OCI-LY7 (cell line): Measurements from ENCODE around the gene CHMP4B. TPM values are rescaled to one million over a fixed set of nuclear protein-coding genes. Genes with fewer than 3 reads are reported as not detected.

Source experiments
- BruUV-seq: library from RNA; stranded (reverse); fragments of 400-500 nt; replicated peaks from 2 replicates; lab custom pipeline; 2021; lab: Mats Ljungman, UMichigan
- CTCF ChIA-PET: fragments of 300-600 bp; sonication (Branson Sonifier 250); formaldehyde crosslinking; loops from one replicate; lab custom pipeline; 2022; ENCODE audit warnings: antibody characterized with exemption; ENCODE audit not compliant: unreplicated experiment; lab: Charles Lee
- POLR2A ChIA-PET: fragments of 300-600 bp; sonication (Branson Sonifier 250); formaldehyde crosslinking; loops from one replicate; lab custom pipeline; 2022; ENCODE audit warnings: antibody characterized with exemption; lab: Charles Lee
- DNase-seq: peaks from one replicate; pipeline ENCODE4 v3.0.0-alpha.2; 2015; ENCODE audit warnings: low spot score
- H2AFZ ChIP-seq: fragments of 200-600 bp; sonication (generic), shearing (Covaris generic); 2 replicates; pipeline ENCODE4 v1.6.1; 2014; ENCODE audit warnings: mild to moderate bottlenecking, antibody characterized with exemption, low read length, moderate library complexity
- H3K27ac ChIP-seq: fragments of 200-600 bp; sonication (generic); 2 replicates; pipeline ENCODE4 v1.5.1; 2014; ENCODE audit warnings: mixed run types, low read depth, mild to moderate bottlenecking, moderate library complexity, low read length, inconsistent platforms; ENCODE audit not compliant: poor library complexity, severe bottlenecking
- H3K36me3 ChIP-seq: fragments of 200-600 bp; sonication (generic); 2 replicates; pipeline ENCODE4 v1.6.1; 2014; ENCODE audit warnings: mild to moderate bottlenecking, antibody characterized with exemption, low read length, moderate library complexity, mixed read lengths; ENCODE audit not compliant: insufficient read depth
- H3K4me1 ChIP-seq: fragments of 200-600 bp; sonication (generic); 2 replicates; pipeline ENCODE4 v1.5.1; 2014; ENCODE audit warnings: mild to moderate bottlenecking, low read length; ENCODE audit not compliant: insufficient read depth, poor library complexity, severe bottlenecking
- H3K4me2 ChIP-seq: fragments of 200-600 bp; sonication (generic); 2 replicates; pipeline ENCODE4 v1.6.1; 2014; ENCODE audit warnings: mild to moderate bottlenecking, low read length
- H3K4me3 ChIP-seq: fragments of 200-600 bp; sonication (generic); 2 replicates; pipeline ENCODE4 v1.5.1; 2014; ENCODE audit warnings: mild to moderate bottlenecking, low read depth, low read length; ENCODE audit not compliant: poor library complexity, severe bottlenecking
- H3K79me2 ChIP-seq: fragments of 200-600 bp; sonication (generic); 2 replicates; pipeline ENCODE4 v1.6.1; 2016; ENCODE audit warnings: low read depth, mild to moderate bottlenecking, low read length, moderate library complexity, mixed read lengths; ENCODE audit not compliant: insufficient read depth
- H3K9me2 ChIP-seq: fragments of 200-600 bp; sonication (generic); 2 replicates; pipeline ENCODE4 v1.6.1; 2016; ENCODE audit warnings: mild to moderate bottlenecking, low read length, mixed read lengths; ENCODE audit not compliant: insufficient read depth
- H3K9me3 ChIP-seq: fragments of 200-600 bp; sonication (generic); 2 replicates; pipeline ENCODE4 v1.6.1; 2014; ENCODE audit warnings: mild to moderate bottlenecking, mixed run types, low read length, mixed read lengths
- H4K20me1 ChIP-seq: fragments of 200-600 bp; sonication (generic); 2 replicates; pipeline ENCODE4 v1.6.1; 2014; ENCODE audit warnings: mild to moderate bottlenecking, antibody characterized with exemption, low read length, moderate library complexity, mixed read lengths; ENCODE audit not compliant: insufficient read depth
- EZH2phosphoT487 ChIP-seq: fragments of 200-600 bp; sonication (generic); IDR thresholded peaks from 2 replicates; pipeline ENCODE4 v1.6.1; 2018; ENCODE audit warnings: low read depth, borderline replicate concordance, mild to moderate bottlenecking, mixed run types, antibody characterized with exemption, low read length, moderate library complexity, mixed read lengths
- intact Hi-C: fragments of 100-400 bp; cut with micrococcal nuclease; formaldehyde crosslinking; loops from one replicate; pipeline ENCODE4 v1.10.0; 2022; ENCODE audit not compliant: unreplicated experiment
- total RNA-seq, 2 experiments: library from RNA; depleted of rRNA in 1 of 2; stranded (reverse); fragments of >200 nt in 1 of 2; shearing (Covaris generic) in 1 of 2; gene quantifications; 2 replicates each; pipeline ENCODE4 v1.2.3, GENCODE V29; 2014 to 2022
- TF ChIP-seq, protein P1 (sequence below): fragments of 200-600 bp; sonication (generic); conservative IDR thresholded peaks from 2 replicates; pipeline ENCODE4 v1.5.1; 2014; ENCODE audit warnings: mild to moderate bottlenecking, antibody characterized with exemption, low read length, moderate library complexity, mixed read lengths

Gene CHMP4B
- total RNA-seq, 2 experiments from 2014 or later = 32.4 to 84.2 TPM

DNA sequence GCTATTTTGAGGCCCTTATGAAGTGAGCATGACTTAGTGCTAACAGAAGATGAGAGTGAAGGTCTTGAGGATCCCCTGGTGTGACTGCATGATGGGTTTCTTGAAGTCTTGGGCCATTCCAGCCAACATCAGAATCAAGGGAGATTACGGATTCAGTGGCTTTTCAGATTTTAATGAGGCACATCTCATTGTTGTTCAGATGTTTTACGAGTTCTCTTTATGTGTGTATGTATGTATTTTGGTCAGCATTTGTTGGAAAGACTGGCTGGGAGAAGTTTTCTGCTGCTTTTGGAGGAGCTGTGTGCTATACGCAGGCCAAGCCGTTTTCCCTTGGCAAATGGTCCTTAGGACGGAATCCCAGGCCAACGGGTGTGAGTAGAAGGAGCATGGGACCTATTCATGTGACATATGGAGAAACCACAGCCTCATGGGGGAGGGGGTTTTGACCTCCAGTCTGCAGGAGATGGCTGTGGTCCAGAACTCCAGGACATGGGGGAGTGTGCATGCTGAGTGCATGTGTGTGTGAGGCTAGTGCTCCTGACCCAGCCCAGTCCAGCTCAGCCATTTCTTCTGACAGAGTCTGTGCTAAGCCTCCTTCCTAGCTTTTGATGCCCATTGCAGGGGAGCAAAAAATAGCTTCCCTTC is 35.3 kb downstream of the CHMP4B start:
- no TSS peak for BruUV-seq
- Histone ChIP-seq H3K4me1 (peaks cover 19% of the 10 kb centered on the region), H3K4me2 (no peak overlapping the region), H3K4me3 (no peak overlapping the region), H3K9me2 (no peaks in the 10 kb centered on the region), H3K36me3 (peaks cover 30% of the 10 kb centered on the region), H2AFZ (no peak overlapping the region), H3K9me3 (no peaks in the 10 kb centered on the region), H3K27ac (no peak overlapping the region), H3K79me2 (peaks cover 54% of the 10 kb centered on the region), H4K20me1 (0 out of 2 replicates have a peak, but pooled peaks cover 7% of the 10 kb centered on the region)
- CTCF ChIA-PET = no interaction called here
- intact Hi-C loops = no loop called here
- TF ChIP-seq EZH2phosphoT487 = no peak
- TF ChIP-seq, protein P1, sequence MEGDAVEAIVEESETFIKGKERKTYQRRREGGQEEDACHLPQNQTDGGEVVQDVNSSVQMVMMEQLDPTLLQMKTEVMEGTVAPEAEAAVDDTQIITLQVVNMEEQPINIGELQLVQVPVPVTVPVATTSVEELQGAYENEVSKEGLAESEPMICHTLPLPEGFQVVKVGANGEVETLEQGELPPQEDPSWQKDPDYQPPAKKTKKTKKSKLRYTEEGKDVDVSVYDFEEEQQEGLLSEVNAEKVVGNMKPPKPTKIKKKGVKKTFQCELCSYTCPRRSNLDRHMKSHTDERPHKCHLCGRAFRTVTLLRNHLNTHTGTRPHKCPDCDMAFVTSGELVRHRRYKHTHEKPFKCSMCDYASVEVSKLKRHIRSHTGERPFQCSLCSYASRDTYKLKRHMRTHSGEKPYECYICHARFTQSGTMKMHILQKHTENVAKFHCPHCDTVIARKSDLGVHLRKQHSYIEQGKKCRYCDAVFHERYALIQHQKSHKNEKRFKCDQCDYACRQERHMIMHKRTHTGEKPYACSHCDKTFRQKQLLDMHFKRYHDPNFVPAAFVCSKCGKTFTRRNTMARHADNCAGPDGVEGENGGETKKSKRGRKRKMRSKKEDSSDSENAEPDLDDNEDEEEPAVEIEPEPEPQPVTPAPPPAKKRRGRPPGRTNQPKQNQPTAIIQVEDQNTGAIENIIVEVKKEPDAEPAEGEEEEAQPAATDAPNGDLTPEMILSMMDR = no peak
- no peak for DNase-seq
- POLR2A ChIA-PET = interaction anchor here (0.6 to 0.8 kb wide), 6 partner anchors 10 to 179 kb away, joined by 3 read pairs; no protein-coding TSS in a partner anchor

DNA sequence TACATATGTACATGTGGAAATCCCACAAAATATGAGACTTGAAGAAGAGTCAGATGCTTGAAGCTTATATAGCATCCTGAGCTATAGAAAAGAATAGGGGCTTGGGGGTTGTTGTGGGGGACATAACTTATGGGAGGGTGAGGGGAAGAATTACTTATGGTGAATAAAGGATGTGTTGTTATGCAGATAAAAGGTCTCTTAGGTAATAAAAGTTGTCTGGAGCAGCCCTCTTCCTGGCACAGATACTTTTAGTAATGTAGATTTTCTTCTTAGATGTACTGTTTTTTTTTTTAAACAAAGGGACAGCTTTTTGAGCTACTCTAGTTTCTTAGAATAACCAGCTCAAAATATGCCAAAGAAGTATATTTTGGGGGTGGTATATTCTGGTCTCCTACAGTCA is 35.9 kb downstream of the CHMP4B start:
- Histone ChIP-seq H4K20me1 (0 out of 2 replicates have a peak, but pooled peaks cover 4% of the 10 kb centered on the region), H3K9me2 (no peaks in the 10 kb centered on the region), H3K4me1 (peaks cover 19% of the 10 kb centered on the region), H3K79me2 (peaks cover 48% of the 10 kb centered on the region), H3K36me3 (peaks cover 36% of the 10 kb centered on the region), H3K9me3 (no peaks in the 10 kb centered on the region), H3K4me2 (no peak overlapping the region), H3K4me3 (no peak overlapping the region), H3K27ac (no peak overlapping the region), H2AFZ (no peak overlapping the region)
- CTCF ChIA-PET = no interaction called here
- TF ChIP-seq, protein P1 = no peak
- no peak for TF ChIP-seq EZH2phosphoT487
- intact Hi-C loops = no loop called here
- BruUV-seq = no TSS peak
- POLR2A ChIA-PET = interaction anchor here (0.6 to 0.8 kb wide), 6 partner anchors 10 to 179 kb away, joined by 3 read pairs; no protein-coding TSS in a partner anchor
- no peak for DNase-seq

DNA sequence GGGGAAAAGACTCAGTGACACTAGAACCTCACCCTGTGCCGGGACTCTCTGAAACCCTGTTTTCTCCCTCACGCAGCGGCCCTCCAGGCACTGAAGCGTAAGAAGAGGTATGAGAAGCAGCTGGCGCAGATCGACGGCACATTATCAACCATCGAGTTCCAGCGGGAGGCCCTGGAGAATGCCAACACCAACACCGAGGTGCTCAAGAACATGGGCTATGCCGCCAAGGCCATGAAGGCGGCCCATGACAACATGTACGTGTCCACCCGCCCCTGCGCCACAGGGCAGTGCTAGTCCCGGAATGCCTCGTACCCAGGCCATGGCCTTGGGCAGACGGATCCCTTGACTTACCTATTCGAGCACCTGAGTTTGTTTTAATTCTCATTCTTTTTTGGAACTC is 37.2 kb downstream of the CHMP4B start:
- Histone ChIP-seq H3K4me3 (no peak overlapping the region), H3K36me3 (peaks cover 49% of the 10 kb centered on the region), H3K9me3 (no peaks in the 10 kb centered on the region), H2AFZ (no peak overlapping the region), H4K20me1 (no peaks in the 10 kb centered on the region), H3K79me2 (peaks cover 36% of the 10 kb centered on the region), H3K4me1 (peaks cover 9% of the 10 kb centered on the region), H3K4me2 (no peak overlapping the region), H3K27ac (no peak overlapping the region), H3K9me2 (no peaks in the 10 kb centered on the region)
- no peak for DNase-seq
- BruUV-seq = no TSS peak
- intact Hi-C loops = no loop called here
- CTCF ChIA-PET = no interaction called here
- TF ChIP-seq, protein P1 = no peak
- no peak for TF ChIP-seq EZH2phosphoT487
- POLR2A ChIA-PET = interaction anchor here (0.6 to 1.7 kb wide), 2 partner anchors 34 to 66 kb away, joined by 3 read pairs; no protein-coding TSS in a partner anchor
